Measurements from ENCODE around the gene OR2A7. TPM values are rescaled to one million over a fixed set of nuclear protein-coding genes. Genes with fewer than 3 reads are reported as not detected.
"Not testable (repeated sequence)": the region's sequence is repeated elsewhere in the genome, so short reads cannot be mapped to it uniquely, and the experiment has no call there.

The OR2A7 gene
- total and polyA plus RNA-seq, 2 donors (not counting 1 experiment from before 2014, with no cell fraction given), result 0.39 to 0.50 TPM

DNA sequence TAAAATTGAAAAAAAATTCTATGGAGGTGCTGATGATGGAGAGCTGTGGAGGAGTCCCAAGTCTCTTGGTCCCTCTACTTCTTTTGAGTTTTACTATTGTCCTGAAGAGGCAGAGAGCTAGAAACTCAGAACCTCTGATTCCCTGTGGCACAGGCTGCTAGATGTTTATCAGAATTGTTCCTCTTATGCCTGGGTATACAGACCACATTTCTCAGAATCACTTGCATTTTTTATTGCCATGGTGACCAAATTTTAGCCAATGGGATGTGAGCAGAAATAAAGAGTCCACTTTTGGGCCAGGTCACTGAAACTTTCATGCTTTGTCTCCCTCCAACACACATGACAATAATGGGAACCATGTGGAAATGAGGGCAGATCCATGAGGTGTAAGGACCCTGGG, 40.9 kb downstream of the OR2A7 start:
- H3K4me2 ChIP-seq (ENCODE audit: extremely low read depth, insufficient read depth, low read length); H3K9me3 ChIP-seq (ENCODE audit: control insufficient read depth, insufficient read depth, low read depth, low read length); H3K27me3 ChIP-seq (ENCODE audit: control insufficient read depth, insufficient read depth, low read length); H3K36me3 ChIP-seq (ENCODE audit: control insufficient read depth, insufficient read depth, low read length); H2AFZ ChIP-seq (ENCODE audit: low read length); H3K4me3 ChIP-seq (replicated peaks in 1 of 4; ENCODE audit: control extremely low read depth in 1 of 4, insufficient read depth in 1 of 4, low read depth in 3 of 4, low read length in 4 of 4); H4K20me1 ChIP-seq (ENCODE audit: control insufficient read depth, extremely low read depth, insufficient read depth, low read length); H3K79me2 ChIP-seq (ENCODE audit: control insufficient read depth, insufficient read depth, low read length); H3K9ac ChIP-seq (ENCODE audit: insufficient read depth, low read length); H3K4me1 ChIP-seq (ENCODE audit: control insufficient read depth, extremely low read depth, insufficient read depth, low read length); H3K27ac ChIP-seq (ENCODE audit: insufficient read depth, low read length); DNase-seq (ENCODE audit: low read depth in 2 of 2): not testable (repeated sequence)

GRCh38 chr7:144220531-144220930, 44.1 kb downstream of the OR2A7 start:
- H3K4me2 ChIP-seq (ENCODE audit: extremely low read depth, insufficient read depth, low read length); DNase-seq (ENCODE audit: low read depth in 2 of 2); H3K4me3 ChIP-seq (replicated peaks in 1 of 4; ENCODE audit: control extremely low read depth in 1 of 4, insufficient read depth in 1 of 4, low read depth in 3 of 4, low read length in 4 of 4); H4K20me1 ChIP-seq (ENCODE audit: control insufficient read depth, extremely low read depth, insufficient read depth, low read length); H3K27me3 ChIP-seq (ENCODE audit: control insufficient read depth, insufficient read depth, low read length); H3K4me1 ChIP-seq (ENCODE audit: control insufficient read depth, extremely low read depth, insufficient read depth, low read length); H3K36me3 ChIP-seq (ENCODE audit: control insufficient read depth, insufficient read depth, low read length); H3K9me3 ChIP-seq (ENCODE audit: control insufficient read depth, insufficient read depth, low read depth, low read length); H3K9ac ChIP-seq (ENCODE audit: insufficient read depth, low read length); H2AFZ ChIP-seq (ENCODE audit: low read length); H3K27ac ChIP-seq (ENCODE audit: insufficient read depth, low read length); H3K79me2 ChIP-seq (ENCODE audit: control insufficient read depth, insufficient read depth, low read length): not testable (repeated sequence)

GRCh38 chr7:144219149-144219548, 45.4 kb downstream of the OR2A7 start:
- H2AFZ ChIP-seq (ENCODE audit: low read length); H3K9me3 ChIP-seq (ENCODE audit: control insufficient read depth, insufficient read depth, low read depth, low read length); H3K79me2 ChIP-seq (ENCODE audit: control insufficient read depth, insufficient read depth, low read length); H3K4me2 ChIP-seq (ENCODE audit: extremely low read depth, insufficient read depth, low read length); DNase-seq (ENCODE audit: low read depth in 2 of 2); H3K4me1 ChIP-seq (ENCODE audit: control insufficient read depth, extremely low read depth, insufficient read depth, low read length); H3K27me3 ChIP-seq (ENCODE audit: control insufficient read depth, insufficient read depth, low read length); H3K27ac ChIP-seq (ENCODE audit: insufficient read depth, low read length); H3K4me3 ChIP-seq (replicated peaks in 1 of 4; ENCODE audit: control extremely low read depth in 1 of 4, insufficient read depth in 1 of 4, low read depth in 3 of 4, low read length in 4 of 4); H3K36me3 ChIP-seq (ENCODE audit: control insufficient read depth, insufficient read depth, low read length); H3K9ac ChIP-seq (ENCODE audit: insufficient read depth, low read length); H4K20me1 ChIP-seq (ENCODE audit: control insufficient read depth, extremely low read depth, insufficient read depth, low read length): not testable (repeated sequence)

- not testable (repeated sequence) for H3K4me2 ChIP-seq (ENCODE audit: extremely low read depth, insufficient read depth, low read length); H3K79me2 ChIP-seq (ENCODE audit: control insufficient read depth, insufficient read depth, low read length); H3K27me3 ChIP-seq (ENCODE audit: control insufficient read depth, insufficient read depth, low read length); H4K20me1 ChIP-seq (ENCODE audit: control insufficient read depth, extremely low read depth, insufficient read depth, low read length); H2AFZ ChIP-seq (ENCODE audit: low read length); H3K36me3 ChIP-seq (ENCODE audit: control insufficient read depth, insufficient read depth, low read length); H3K27ac ChIP-seq (ENCODE audit: insufficient read depth, low read length); H3K9ac ChIP-seq (ENCODE audit: insufficient read depth, low read length); H3K9me3 ChIP-seq (ENCODE audit: control insufficient read depth, insufficient read depth, low read depth, low read length); DNase-seq (ENCODE audit: low read depth in 2 of 2); H3K4me3 ChIP-seq (replicated peaks in 1 of 4; ENCODE audit: control extremely low read depth in 1 of 4, insufficient read depth in 1 of 4, low read depth in 3 of 4, low read length in 4 of 4); H3K4me1 ChIP-seq (ENCODE audit: control insufficient read depth, extremely low read depth, insufficient read depth, low read length)
Observed at GRCh38 chr7:144218581-144218980, 46.0 kb downstream of the OR2A7 start.

DNA sequence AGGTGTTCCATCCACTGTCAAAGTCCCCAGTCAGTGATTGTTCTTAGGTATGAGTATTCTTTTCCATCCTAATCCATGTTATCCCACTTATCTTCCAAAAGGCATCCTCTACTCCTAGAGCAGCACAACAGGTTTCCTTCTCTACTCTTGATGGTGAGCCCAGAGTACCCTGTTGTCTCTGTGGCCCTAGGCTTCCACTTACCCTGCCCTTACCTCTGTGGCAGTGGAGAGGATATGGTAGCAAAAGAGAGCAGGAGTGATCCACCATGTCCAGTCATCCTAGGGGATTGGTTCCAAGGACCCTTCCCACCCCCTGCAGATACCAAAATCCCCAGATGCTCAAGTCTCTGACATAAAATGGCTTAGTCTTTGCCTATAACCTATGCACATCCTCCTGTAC, 47.4 kb downstream of the OR2A7 start:
- not testable (repeated sequence) for H3K27ac ChIP-seq (ENCODE audit: insufficient read depth, low read length); H3K27me3 ChIP-seq (ENCODE audit: control insufficient read depth, insufficient read depth, low read length); H3K36me3 ChIP-seq (ENCODE audit: control insufficient read depth, insufficient read depth, low read length); H3K4me2 ChIP-seq (ENCODE audit: extremely low read depth, insufficient read depth, low read length); H3K79me2 ChIP-seq (ENCODE audit: control insufficient read depth, insufficient read depth, low read length); H3K4me3 ChIP-seq (replicated peaks in 1 of 4; ENCODE audit: control extremely low read depth in 1 of 4, insufficient read depth in 1 of 4, low read depth in 3 of 4, low read length in 4 of 4); H3K9ac ChIP-seq (ENCODE audit: insufficient read depth, low read length); DNase-seq (ENCODE audit: low read depth in 2 of 2); H3K4me1 ChIP-seq (ENCODE audit: control insufficient read depth, extremely low read depth, insufficient read depth, low read length); H4K20me1 ChIP-seq (ENCODE audit: control insufficient read depth, extremely low read depth, insufficient read depth, low read length); H2AFZ ChIP-seq (ENCODE audit: low read length); H3K9me3 ChIP-seq (ENCODE audit: control insufficient read depth, insufficient read depth, low read depth, low read length)

Other genes starting within 250 kb of the OR2A7 start
- not detected in 2 replicates for gene OR2A5, start 215.8 kb downstream of the OR2A7 start, total RNA-seq
- not detected in 2 replicates for gene OR2A5, start 215.8 kb downstream of the OR2A7 start, polyA plus RNA-seq
- gene OR2A25, start 195.0 kb downstream of the OR2A7 start, total RNA-seq, result not detected in 2 replicates
- gene OR2A25, start 195.0 kb downstream of the OR2A7 start, polyA plus RNA-seq, result not detected in 2 replicates
- gene OR2A12, start 178.5 kb downstream of the OR2A7 start, total RNA-seq, result not detected in 2 replicates
- not detected in 2 replicates for gene OR2A12, start 178.5 kb downstream of the OR2A7 start, polyA plus RNA-seq
- gene OR2A2, start 155.2 kb downstream of the OR2A7 start, total RNA-seq, result not detected in 2 replicates
- not detected in 2 replicates for gene OR2A2, start 155.2 kb downstream of the OR2A7 start, polyA plus RNA-seq
- not detected in 2 replicates for gene OR2A14, start 141.6 kb downstream of the OR2A7 start, total RNA-seq
- not detected in 2 replicates for gene OR2A14, start 141.6 kb downstream of the OR2A7 start, polyA plus RNA-seq
- gene CTAGE4, start 81.3 kb downstream of the OR2A7 start, total RNA-seq, result 0.17 and 1.0 TPM in 2 replicates
- 0.58 TPM in 1 of 2 replicates, not detected in the other for gene CTAGE4, start 81.3 kb downstream of the OR2A7 start, polyA plus RNA-seq
- gene ARHGEF35, start 69.0 kb downstream of the OR2A7 start, total RNA-seq, result 0.51 and 5.4 TPM in 2 replicates
- gene ARHGEF35, start 69.0 kb downstream of the OR2A7 start, polyA plus RNA-seq, result 1.1 and 1.9 TPM in 2 replicates
- gene OR2A42, start 25.2 kb downstream of the OR2A7 start, total RNA-seq, result under 0.01 TPM in 1 of 2 replicates, not detected in the other
- gene OR2A42, start 25.2 kb downstream of the OR2A7 start, polyA plus RNA-seq, result 0.02 and 0.06 TPM in 2 replicates
- gene CTAGE8, start 4.5 kb upstream of the OR2A7 start, total RNA-seq, result 0.26 and 0.83 TPM in 2 replicates
- 0.14 and 0.43 TPM in 2 replicates for gene CTAGE8, start 4.5 kb upstream of the OR2A7 start, polyA plus RNA-seq
- under 0.01 and 0.17 TPM in 2 replicates for gene OR2A1, start 47.6 kb upstream of the OR2A7 start, total RNA-seq
- gene OR2A1, start 47.6 kb upstream of the OR2A7 start, polyA plus RNA-seq, result 0.07 TPM in 1 of 2 replicates, not detected in the other
- 3.0 and 3.9 TPM in 2 replicates for gene ARHGEF5, start 90.6 kb upstream of the OR2A7 start, total RNA-seq
- gene ARHGEF5, start 90.6 kb upstream of the OR2A7 start, polyA plus RNA-seq, result 3.1 and 4.7 TPM in 2 replicates
- not detected in 2 replicates for gene NOBOX, start 138.9 kb upstream of the OR2A7 start, total RNA-seq
- gene NOBOX, start 138.9 kb upstream of the OR2A7 start, polyA plus RNA-seq, result not detected in 2 replicates